Measurements from ENCODE around the gene NLRP13. TPM values are rescaled to one million over a fixed set of nuclear protein-coding genes. Genes with fewer than 3 reads are reported as not detected.

NLRP13 gene
- total and polyA plus RNA-seq, 2 of the 4 experiments (the other 2 are of a cell fraction) = not detected

DNA sequence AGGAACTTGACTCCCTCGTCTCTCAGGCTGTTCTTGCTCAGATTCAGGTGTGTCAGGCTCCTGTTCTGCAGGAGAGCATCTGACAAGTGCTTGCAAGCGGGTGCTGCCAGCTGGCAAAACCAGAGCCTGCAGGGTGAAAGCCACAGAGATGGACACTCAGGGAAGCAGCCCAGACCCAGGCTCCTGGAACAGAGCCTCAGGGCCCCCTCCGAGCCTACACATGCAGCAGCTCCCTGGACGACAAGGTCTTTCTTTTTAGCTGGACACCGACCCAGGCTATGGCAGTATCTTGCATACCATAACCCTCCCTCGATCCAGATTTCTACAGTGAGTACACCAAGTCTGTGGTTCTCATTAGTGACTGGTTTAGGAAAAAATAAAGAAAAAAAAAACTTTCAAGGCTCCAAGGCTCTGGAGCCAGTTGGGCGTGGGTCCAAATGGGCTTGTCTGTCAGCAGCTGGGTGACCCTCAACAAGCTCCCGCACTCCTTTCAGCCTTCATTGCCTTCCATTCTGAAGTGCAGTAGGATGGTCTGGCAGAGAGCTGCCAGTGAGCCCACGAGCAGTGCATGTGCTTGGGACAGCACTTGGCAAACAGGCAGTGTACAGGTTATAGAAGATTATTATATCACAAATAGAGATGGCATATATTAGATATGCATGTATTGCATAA is 29.9 kb downstream of the NLRP13 start:
- Histone ChIP-seq H3K9ac (ENCODE audit: low read depth, low read length) (no peak overlapping the region), H3K23ac (ENCODE audit: low read depth, low read length) (no peak overlapping the region), H3K27me3 (ENCODE audit: control insufficient read depth, insufficient read depth, low read length) (no peaks in the 10 kb centered on the region), H2AK9ac (replicated peaks; ENCODE audit: low read depth, low read length, poor library complexity) (no peak overlapping the region), H2AFZ (replicated peaks; ENCODE audit: low read length, poor library complexity) (no peak overlapping the region), H2BK15ac (ENCODE audit: low read depth, low read length) (no peak overlapping the region), H3K36me3 (ENCODE audit: control insufficient read depth, insufficient read depth, low read length) (no peaks in the 10 kb centered on the region), H2BK120ac (ENCODE audit: low read depth, low read length) (no peak overlapping the region), H2AK5ac (ENCODE audit: low read depth, low read length) (no peak overlapping the region), H3K27ac (ENCODE audit: insufficient read depth, low read length) (no peak overlapping the region), H3K9me3 (ENCODE audit: control insufficient read depth, insufficient read depth, low read length) (peaks cover 41% of the 10 kb centered on the region), H4K91ac (ENCODE audit: insufficient read depth, low read depth, low read length) (no peak overlapping the region), H2BK5ac (ENCODE audit: low read depth, low read length, poor library complexity, severe bottlenecking) (no peak overlapping the region), H4K20me1 (ENCODE audit: insufficient read depth, low read length) (no peaks in the 10 kb centered on the region), H4K8ac (ENCODE audit: low read depth in 2 of 2, low read length in 2 of 2) (no peak overlapping the region), H3K4me2 (ENCODE audit: low read depth, low read length) (no peak overlapping the region), H4K5ac (ENCODE audit: low read depth, low read length) (no peak overlapping the region), H3K18ac (ENCODE audit: low read depth, low read length) (no peak overlapping the region), H3K4me3 (ENCODE audit: insufficient read depth, low read depth, low read length) (no peak overlapping the region), H3K9me1 (ENCODE audit: insufficient read depth, low read length) (no peaks in the 10 kb centered on the region), H3K56ac (ENCODE audit: extremely low read depth, insufficient read depth, low read length) (no peak overlapping the region), H2BK20ac (ENCODE audit: low read depth, low read length) (no peak overlapping the region), H3K4me1 (ENCODE audit: control insufficient read depth, insufficient read depth, low read length) (no peaks in the 10 kb centered on the region), H3K4ac (ENCODE audit: low read depth, low read length) (no peak overlapping the region), H3K14ac (replicated peaks; ENCODE audit: low read depth, low read length) (no peak overlapping the region), H3K79me1 (ENCODE audit: low read depth in 1 of 2, low read length in 2 of 2) (no peaks in the 10 kb centered on the region)
- ChIA-PET POLR2A (ENCODE audit: unreplicated experiment) (no interaction called here), CTCF (no interaction called here)
- no peak for ATAC-seq (ENCODE audit: low read depth)
- dilution Hi-C loops (cut with HindIII; ENCODE audit: low sequenced_read_pairs, unreplicated experiment) (no loop called here), in situ Hi-C loops (cut with MboI; ENCODE audit: low sequenced_read_pairs) (no loop called here), intact Hi-C loops (cut with micrococcal nuclease) (no loop called here)
- 0% methylated on average over 1 of the region's 9 CpGs; no CpG with 5 or more reads in 1 of the 2 experiments for WGBS, 2 experiments (ENCODE audit: extremely low coverage in 2 of 2, insufficient read length in 1 of 2)
- no peak for DNase-seq
- BruUV-seq (replicated peaks) = no TSS peak
- TF ChIP-seq MAZ (IDR thresholded peaks at IDR 0.05; ENCODE audit: borderline replicate concordance, low read depth, low read length) = no peak
- TF ChIP-seq CEBPB (IDR thresholded peaks at IDR 0.05; ENCODE audit: low read depth, low read length) = no peak
- TF ChIP-seq SMC3 (IDR thresholded peaks at IDR 0.05; ENCODE audit: low read depth, low read length) = no peak
- no peak for TF ChIP-seq CHD1 (IDR thresholded peaks at IDR 0.05; ENCODE audit: low read depth, low read length)
- TF ChIP-seq BHLHE40 (IDR thresholded peaks at IDR 0.05; ENCODE audit: low read depth, low read length) = no peak
- no peak for TF ChIP-seq MXI1 (IDR thresholded peaks at IDR 0.05; ENCODE audit: borderline replicate concordance, low read depth, low read length)
- TF ChIP-seq POLR2A (IDR thresholded peaks at IDR 0.05; ENCODE audit: low read depth, low read length) = no peak
